Ovary (tissue), 9 donors: Measurements from ENCODE around the gene PAGR1. TPM values are rescaled to one million over a fixed set of nuclear protein-coding genes. Genes with fewer than 3 reads are reported as not detected.

ENCODE experiments used
- polyA plus RNA-seq, 2 donors: library from polyadenylated mRNA; stranded (reverse); fragments of 200-250 nt in 1 of 2; fragments of 350-450 nt in 1 of 2; fragmentation: Illumina TruSeq in 1 of 2; extraction: RNeasy Lipid Tissue Mini Kit (QIAGEN cat#74804) in 1 of 2; gene quantifications; one replicate each; pipeline ENCODE4 v1.2.3, GENCODE V29; 2013 to 2014
- small RNA-seq: library from RNA; depleted of rRNA; stranded (forward); fragments of <200 nt; gene quantifications from one replicate; pipeline ENCODE3, GENCODE V24; 2016
- total RNA-seq, 7 donors: library from RNA; depleted of rRNA in 2 of 7; stranded (reverse); fragments of >200 nt in 2 of 7; fragmentation: NEBNext Ultra II Directional in 3 of 7; extraction: Animal tissue kit (Norgen Biotek cat#: 25700) in 3 of 7; gene quantifications; one replicate each; pipeline versions ENCODE4 v1.1.0 to v1.2.4, GENCODE V29; 2016 to 2023
- donor health status: DM: no; HTN: no; CAD: no; lungs with moderate emphysema.
- donor health status: DM: no; HTN: no; CAD: no.
- donor health status: Bipolar disorder and iron deficiency.
- donor health status: DM: yes; HTN: yes; CAD: no.
- donor health status: DM: no; HTN: no; CAD: no.
- donor health status: DM: yes; HTN: yes; CAD: no.

PAGR1 gene
- total and polyA plus RNA-seq, 9 donors = 13.9 to 83.6 (median 63.3) TPM

Small RNA genes within 50 kb of the gene (small RNA-seq; reads per million reads assigned to genes)
- gene AC009133.6 (not detected), gene AC120114.4 (not detected)

Other genes with a start within 250 kb of the PAGR1 start
- gene SPN, start 152.9 kb upstream of the PAGR1 start, total RNA-seq = 1 to 10 TPM in 3 of 7 donors, under 1 TPM in 4; 0.60 to 2.3 (median 0.88) TPM
- 1 to 10 TPM in 1 of 2 donors, under 1 TPM in 1; 0.42 to 5.1 TPM for gene SPN, start 152.9 kb upstream of the PAGR1 start, polyA plus RNA-seq
- gene QPRT, start 137.0 kb upstream of the PAGR1 start, total RNA-seq = 10 to 100 TPM; 31.8 to 67.9 (median 43.1) TPM
- gene QPRT, start 137.0 kb upstream of the PAGR1 start, polyA plus RNA-seq = 10 to 100 TPM; 21.4 to 47.7 TPM
- gene C16orf54, start 70.2 kb upstream of the PAGR1 start, total RNA-seq = under 1 TPM; 0.12 to 0.72 (median 0.30) TPM
- gene C16orf54, start 70.2 kb upstream of the PAGR1 start, polyA plus RNA-seq = 1 to 10 TPM in 1 of 2 donors, under 1 TPM in 1; 0.16 to 1.7 TPM
- under 1 TPM in 3 of 7 donors, not detected in 4; 0.07 to 0.48 (median 0.15) TPM for gene ZG16, start 37.9 kb upstream of the PAGR1 start, total RNA-seq
- not detected for gene ZG16, start 37.9 kb upstream of the PAGR1 start, polyA plus RNA-seq
- gene KIF22, start 25.4 kb upstream of the PAGR1 start, total RNA-seq = 10 to 100 TPM; 15.9 to 31.0 (median 20.7) TPM
- gene KIF22, start 25.4 kb upstream of the PAGR1 start, polyA plus RNA-seq = 10 to 100 TPM; 14.4 to 30.6 TPM
- 100 to 1,000 TPM in 5 of 7 donors, 10 to 100 TPM in 2; 50.6 to 256 (median 192) TPM for gene MAZ, start 9.6 kb upstream of the PAGR1 start, total RNA-seq
- 100 to 1,000 TPM; 105 to 152 TPM for gene MAZ, start 9.6 kb upstream of the PAGR1 start, polyA plus RNA-seq
- gene PRRT2, start 4.0 kb upstream of the PAGR1 start, total RNA-seq = 10 to 100 TPM; 26.0 to 64.5 (median 36.0) TPM
- 10 to 100 TPM in 1 of 2 donors, 1 to 10 TPM in 1; 6.3 to 28.6 TPM for gene PRRT2, start 4.0 kb upstream of the PAGR1 start, polyA plus RNA-seq
- gene MVP, start 4.3 kb downstream of the PAGR1 start, total RNA-seq = 100 to 1,000 TPM in 6 of 7 donors, 10 to 100 TPM in 1; 74.2 to 191 (median 138) TPM
- 10 to 100 TPM; 56.4 to 93.3 TPM for gene MVP, start 4.3 kb downstream of the PAGR1 start, polyA plus RNA-seq
- gene CDIPT, start 47.1 kb downstream of the PAGR1 start, total RNA-seq = 100 to 1,000 TPM in 4 of 7 donors, 10 to 100 TPM in 3; 88.2 to 121 (median 110) TPM
- 100 to 1,000 TPM in 1 of 2 donors, 10 to 100 TPM in 1; 47.6 to 145 TPM for gene CDIPT, start 47.1 kb downstream of the PAGR1 start, polyA plus RNA-seq
- gene SEZ6L2, start 83.4 kb downstream of the PAGR1 start, total RNA-seq = 10 to 100 TPM in 1 of 7 donors, 1 to 10 TPM in 5, under 1 TPM in 1; 0.73 to 13.3 (median 3.1) TPM
- 1 to 10 TPM; 2.9 to 5.1 TPM for gene SEZ6L2, start 83.4 kb downstream of the PAGR1 start, polyA plus RNA-seq
- gene ASPHD1, start 84.3 kb downstream of the PAGR1 start, total RNA-seq = 1 to 10 TPM in 5 of 7 donors, under 1 TPM in 1, not detected in 1; 0.53 to 7.8 (median 1.6) TPM
- gene ASPHD1, start 84.3 kb downstream of the PAGR1 start, polyA plus RNA-seq = 1 to 10 TPM in 1 of 2 donors, under 1 TPM in 1; 0.38 to 1.1 TPM
- gene KCTD13, start 110.1 kb downstream of the PAGR1 start, total RNA-seq = 10 to 100 TPM; 18.4 to 36.8 (median 25.5) TPM
- 10 to 100 TPM in 1 of 2 donors, 1 to 10 TPM in 1; 7.0 to 16.3 TPM for gene KCTD13, start 110.1 kb downstream of the PAGR1 start, polyA plus RNA-seq
- gene TMEM219, start 145.9 kb downstream of the PAGR1 start, total RNA-seq = 100 to 1,000 TPM in 3 of 7 donors, 10 to 100 TPM in 4; 81.3 to 143 (median 87.4) TPM
- 100 to 1,000 TPM in 1 of 2 donors, 10 to 100 TPM in 1; 84.1 to 124 TPM for gene TMEM219, start 145.9 kb downstream of the PAGR1 start, polyA plus RNA-seq
- gene TAOK2, start 157.7 kb downstream of the PAGR1 start, total RNA-seq = 10 to 100 TPM; 24.8 to 54.0 (median 43.9) TPM
- gene TAOK2, start 157.7 kb downstream of the PAGR1 start, polyA plus RNA-seq = 10 to 100 TPM; 19.4 to 33.2 TPM
- gene HIRIP3, start 179.5 kb downstream of the PAGR1 start, total RNA-seq = 10 to 100 TPM; 11.8 to 22.7 (median 17.1) TPM
- 10 to 100 TPM; 15.8 to 19.0 TPM for gene HIRIP3, start 179.5 kb downstream of the PAGR1 start, polyA plus RNA-seq
- 10 to 100 TPM; 23.8 to 71.1 (median 55.5) TPM for gene INO80E, start 180.1 kb downstream of the PAGR1 start, total RNA-seq
- gene INO80E, start 180.1 kb downstream of the PAGR1 start, polyA plus RNA-seq = 10 to 100 TPM; 38.8 to 81.6 TPM
- 1 to 10 TPM; 1.4 to 7.2 (median 4.7) TPM for gene DOC2A, start 194.9 kb downstream of the PAGR1 start, total RNA-seq
- 1 to 10 TPM; 1.5 to 3.2 TPM for gene DOC2A, start 194.9 kb downstream of the PAGR1 start, polyA plus RNA-seq
- gene C16orf92, start 207.0 kb downstream of the PAGR1 start, total RNA-seq = not detected
- gene C16orf92, start 207.0 kb downstream of the PAGR1 start, polyA plus RNA-seq = not detected
- gene TLCD3B, start 215.1 kb downstream of the PAGR1 start, total RNA-seq = under 1 TPM in 1 of 7 donors, not detected in 6; 0.15 TPM
- not detected for gene TLCD3B, start 215.1 kb downstream of the PAGR1 start, polyA plus RNA-seq
- gene ALDOA, start 249.6 kb downstream of the PAGR1 start, total RNA-seq = 1,000 to 10,000 TPM in 1 of 7 donors, 100 to 1,000 TPM in 6; 395 to 1,259 (median 847) TPM
- gene ALDOA, start 249.6 kb downstream of the PAGR1 start, polyA plus RNA-seq = 100 to 1,000 TPM; 252 to 522 TPM